T-helper 1 cell (primary cell): ENCODE results near the gene NEDD4.
"Not testable (repeated sequence)": the region's sequence is repeated elsewhere in the genome, so short reads cannot be mapped to it uniquely, and the experiment has no call there.

Experiments
- DNase-seq, 5 donors: peaks; one replicate each; pipeline ENCODE4 v3.0.0-alpha.2; 2012 to 2020

The NEDD4 gene

DNA sequence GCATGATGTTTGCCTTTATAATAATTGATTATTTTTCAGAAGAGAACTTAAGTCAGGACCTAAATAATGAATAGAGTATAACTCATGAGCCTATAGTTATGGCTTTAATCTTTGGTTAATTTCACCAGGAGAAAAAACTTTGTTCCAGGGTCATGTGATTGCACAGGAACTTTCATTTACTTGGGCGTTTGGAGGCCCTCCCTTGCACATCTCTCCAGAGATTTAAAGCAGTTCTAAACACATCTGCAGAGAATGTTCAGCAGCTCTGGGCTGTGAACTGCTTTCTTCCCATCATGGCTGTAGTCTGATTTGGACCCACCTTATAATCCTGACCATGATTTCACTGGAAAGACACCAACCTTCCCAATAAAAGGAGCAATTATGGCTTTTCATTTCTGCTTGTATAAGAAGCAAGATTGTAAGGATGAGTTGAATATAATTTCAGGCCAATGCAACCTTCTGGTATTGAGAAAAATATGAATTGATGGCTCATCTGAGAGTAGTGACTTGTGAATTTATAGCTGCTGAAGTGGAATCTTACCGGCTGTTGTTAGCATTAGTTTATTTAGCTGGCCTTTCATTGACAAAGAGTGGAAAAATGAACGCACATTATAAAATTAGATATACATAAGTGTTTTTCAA, 169.6 kb downstream of the NEDD4 start:
- DNase-seq, result no peak

DNA sequence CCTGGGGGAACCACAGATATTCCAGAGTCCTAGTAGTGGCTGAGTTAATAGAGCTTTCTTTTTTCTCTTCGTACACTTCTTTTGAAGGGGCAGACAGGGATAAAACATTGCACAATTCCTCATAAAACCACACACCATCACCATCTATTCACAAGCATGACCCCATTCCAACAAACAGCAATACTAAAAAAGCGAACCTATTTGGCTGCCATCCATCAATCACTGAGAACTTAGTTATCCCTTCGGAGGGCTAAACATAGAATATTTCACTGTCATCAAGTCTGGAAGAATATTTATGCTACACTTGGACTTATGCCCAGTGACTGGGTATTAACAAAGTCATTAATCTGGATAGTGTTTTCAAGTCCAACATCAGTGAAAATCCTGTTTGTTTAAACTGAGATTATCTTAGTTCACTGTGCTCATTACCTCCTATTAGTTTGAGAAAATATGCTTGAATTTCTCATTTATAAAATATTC, 170.2 kb downstream of the NEDD4 start:
- DNase-seq, result no peak

DNA sequence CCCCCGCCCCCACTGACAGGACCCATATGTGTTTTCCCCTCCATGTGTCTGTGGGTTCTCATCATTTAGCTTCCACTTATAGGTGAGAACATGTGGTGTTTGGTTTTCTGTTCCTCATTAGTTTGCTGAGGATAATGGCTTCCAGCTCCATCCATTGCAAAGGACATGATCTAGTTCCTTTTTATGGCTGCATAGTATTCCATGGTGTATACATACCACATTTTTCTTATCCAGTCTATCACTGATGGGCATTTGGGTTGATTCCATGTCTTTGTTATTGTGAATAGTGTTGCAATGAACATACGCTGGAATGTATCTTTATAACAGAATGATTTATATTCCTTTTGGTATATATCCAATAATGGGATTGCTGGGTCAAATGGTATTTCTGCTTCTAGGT, 171.7 kb downstream of the NEDD4 start:
- DNase-seq, result not testable (repeated sequence)

DNA sequence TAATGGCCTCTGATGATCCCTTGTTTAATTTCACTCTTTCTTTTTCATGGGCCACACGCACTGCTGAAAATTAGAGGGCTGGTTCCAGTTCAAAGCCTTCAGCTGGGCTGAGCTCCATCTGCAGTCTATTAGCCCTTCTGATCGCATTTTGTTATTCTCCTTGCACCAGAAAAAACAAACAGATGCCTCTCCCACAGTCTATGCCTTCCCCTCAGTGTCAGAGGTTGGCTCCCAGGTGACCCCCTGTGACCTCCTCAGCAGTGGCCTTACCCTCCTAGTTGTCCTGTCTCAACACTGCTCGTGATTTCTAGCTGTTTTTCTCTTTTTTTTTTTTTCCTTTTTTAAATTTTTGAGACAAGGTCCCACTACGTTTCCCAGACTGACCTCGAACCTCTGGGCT, 173.4 kb downstream of the NEDD4 start:
- no peak for DNase-seq

DNA sequence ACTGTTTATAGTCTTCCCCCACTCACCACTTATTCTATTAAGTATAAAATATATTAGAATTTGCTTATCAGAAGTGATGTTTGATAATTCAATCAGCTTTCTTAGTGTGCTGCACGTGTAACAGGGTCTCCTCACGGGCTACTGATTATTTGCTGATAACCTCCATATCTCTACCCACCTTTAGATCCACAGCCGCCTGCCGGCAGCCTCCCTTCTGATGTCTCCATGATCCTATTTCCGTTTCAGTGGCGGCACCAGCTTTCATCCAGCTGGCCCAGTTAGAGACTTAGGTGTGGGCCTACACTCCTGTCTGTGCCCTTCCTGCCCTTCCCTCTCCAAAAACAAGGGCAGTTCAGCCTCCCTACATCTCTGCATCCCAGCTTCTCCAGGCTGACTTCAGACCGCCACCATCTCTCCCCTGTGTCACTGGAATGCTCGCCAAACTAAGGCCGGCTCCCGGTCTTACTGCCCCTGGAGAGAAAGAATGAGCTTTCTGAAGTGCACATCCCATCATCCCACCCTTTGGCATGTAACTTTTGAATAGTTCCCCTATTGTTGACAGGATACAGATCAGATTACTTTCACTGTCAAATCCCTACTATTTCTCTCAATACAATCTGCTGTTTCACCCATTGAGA, 173.9 kb downstream of the NEDD4 start:
- DNase-seq, result no peak

DNA sequence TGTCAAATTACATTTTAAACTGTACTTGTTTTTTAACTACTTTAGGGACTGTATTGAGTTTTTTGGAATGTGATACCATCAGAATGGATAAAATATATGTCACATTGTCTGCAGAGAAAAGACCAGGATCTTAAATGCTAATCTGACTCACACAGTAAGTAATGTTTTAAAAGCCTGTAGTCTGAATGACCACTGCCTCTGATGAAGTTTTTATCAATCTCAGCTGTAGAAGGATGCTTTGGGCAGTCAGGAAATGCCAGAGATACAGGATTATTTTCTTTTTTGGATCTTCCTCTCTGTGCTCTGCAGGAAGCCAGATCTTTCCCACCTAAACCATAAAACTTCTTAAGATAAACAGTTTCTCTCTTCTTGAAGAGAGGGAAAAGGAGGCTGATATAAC, 177.4 kb downstream of the NEDD4 start:
- DNase-seq, result no peak

DNA sequence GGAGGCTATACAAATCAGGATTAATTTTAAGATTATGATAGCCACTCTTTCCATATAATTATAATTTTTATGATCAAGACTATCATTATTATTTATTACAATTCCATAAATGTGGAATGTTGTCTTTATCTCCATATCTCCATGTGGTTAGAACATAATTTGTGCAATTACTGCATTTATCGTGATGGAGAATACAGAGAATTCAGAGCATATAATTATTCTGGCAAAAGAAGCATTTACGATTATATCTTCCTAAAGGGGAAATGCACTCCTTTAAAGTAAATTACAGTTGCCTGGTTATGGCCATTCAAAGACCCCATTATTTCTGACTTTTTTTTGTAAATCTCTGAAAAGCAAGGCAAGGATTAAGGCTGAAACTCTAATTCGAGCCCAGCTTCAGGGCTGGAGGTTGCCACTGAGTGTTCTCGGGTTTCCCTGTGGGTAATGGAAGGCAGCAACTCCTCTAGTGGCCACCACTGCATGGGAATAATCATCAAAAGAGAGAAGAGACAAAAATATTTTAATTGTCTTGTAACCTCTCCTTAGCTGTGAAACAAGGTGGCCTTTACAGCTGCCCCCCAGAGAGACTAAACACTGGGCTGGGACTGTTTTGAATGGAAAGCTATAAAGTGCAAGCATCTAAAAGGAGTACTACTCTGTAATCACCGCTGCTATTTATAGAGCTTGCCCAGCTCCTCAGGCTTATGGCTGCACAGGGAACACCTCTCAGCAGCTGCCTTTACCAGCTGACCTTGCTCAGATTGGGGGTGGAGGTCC, 190.6 kb downstream of the NEDD4 start:
- no peak for DNase-seq

DNA sequence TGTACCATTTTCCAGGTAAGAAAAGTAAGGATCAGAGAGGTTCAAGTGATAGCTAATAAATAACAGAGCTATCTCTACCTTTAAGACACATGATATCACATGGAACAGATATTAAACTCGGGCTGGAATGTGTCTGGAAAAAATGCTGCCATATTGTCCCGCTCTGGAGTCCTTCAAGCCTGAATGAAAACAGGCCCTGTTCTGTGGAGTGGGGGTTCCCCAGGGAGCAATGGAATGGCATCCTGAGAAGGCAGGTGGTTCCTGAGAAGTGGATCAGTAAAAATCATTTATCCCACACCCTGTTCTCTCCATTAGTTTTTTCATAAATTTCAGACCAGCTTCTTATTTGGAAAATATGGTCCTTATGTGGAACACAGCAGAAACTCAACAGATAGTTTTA, 193.2 kb downstream of the NEDD4 start:
- DNase-seq, result no peak

DNA sequence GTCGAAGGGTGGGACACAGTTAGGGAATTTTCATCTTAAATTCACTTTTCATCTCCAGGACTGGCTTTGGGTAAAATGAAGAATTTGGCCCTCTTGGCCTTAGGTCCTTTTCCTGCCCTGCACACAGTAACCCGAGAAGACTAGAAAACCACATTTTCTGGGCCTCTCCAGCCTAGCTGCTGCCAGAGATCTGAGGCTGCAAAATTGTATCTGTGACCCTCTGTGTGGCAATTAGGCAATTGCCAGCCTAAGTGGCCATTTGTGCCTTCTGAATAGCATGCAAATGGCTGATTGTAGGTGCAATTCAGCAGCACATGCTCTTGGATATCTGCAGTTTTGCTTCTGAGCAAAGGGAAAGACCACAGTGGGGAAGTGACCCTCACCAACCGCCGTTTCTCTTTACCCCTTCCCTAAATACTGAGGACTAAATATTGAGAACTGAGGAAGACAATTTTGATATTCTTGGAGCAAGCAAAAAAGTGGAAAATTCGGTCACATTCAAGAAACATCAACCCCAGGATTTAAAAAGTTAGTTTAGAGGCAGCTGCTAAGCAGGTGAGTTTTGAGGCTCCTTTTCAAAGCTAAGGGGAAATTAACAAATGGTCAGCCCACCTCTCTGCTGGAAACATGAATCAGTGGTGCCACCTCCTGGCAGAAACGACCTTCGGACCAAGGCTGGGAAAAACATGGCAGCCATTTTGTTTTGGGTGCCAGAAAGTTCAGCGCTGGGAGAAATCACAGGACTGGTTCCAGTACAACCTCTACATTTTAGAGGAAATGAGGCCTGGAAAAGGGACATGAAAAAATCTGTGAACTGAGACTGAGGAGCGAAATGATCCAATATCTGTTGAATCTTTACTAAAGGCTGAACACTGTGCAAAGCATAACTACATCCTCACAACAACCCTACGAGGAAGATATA, 193.9 kb downstream of the NEDD4 start:
- DNase-seq, result no peak

DNA sequence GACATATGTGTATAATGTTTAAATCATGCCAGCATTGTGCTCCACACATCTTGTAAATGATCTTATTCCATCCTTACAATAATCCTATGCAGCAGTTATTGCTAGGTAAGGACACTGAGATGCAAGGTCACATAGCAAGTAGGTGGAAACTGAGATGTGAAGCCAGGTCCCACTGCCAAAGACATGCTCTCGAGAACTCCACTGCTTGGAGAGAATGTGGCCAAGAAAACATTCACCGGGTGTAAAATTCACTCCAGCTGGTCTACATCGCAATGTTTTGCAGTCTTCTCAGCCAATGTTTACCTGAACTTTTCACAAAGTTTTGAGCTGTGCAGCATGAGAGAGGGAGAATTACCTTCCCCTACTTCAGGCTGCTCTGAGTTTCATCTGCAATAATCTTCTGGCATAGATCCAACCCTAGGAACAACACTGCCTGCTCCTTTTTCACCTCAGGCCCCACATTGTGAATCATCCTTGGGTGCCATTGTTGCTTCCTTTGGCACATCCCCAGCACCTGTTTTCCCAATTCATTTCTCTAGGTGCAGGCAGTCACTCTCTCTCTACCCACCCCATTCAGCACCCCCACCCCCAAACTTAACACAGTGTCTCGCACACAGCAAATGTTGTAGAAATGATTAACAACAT, 197.0 kb downstream of the NEDD4 start:
- no peak for DNase-seq

DNA sequence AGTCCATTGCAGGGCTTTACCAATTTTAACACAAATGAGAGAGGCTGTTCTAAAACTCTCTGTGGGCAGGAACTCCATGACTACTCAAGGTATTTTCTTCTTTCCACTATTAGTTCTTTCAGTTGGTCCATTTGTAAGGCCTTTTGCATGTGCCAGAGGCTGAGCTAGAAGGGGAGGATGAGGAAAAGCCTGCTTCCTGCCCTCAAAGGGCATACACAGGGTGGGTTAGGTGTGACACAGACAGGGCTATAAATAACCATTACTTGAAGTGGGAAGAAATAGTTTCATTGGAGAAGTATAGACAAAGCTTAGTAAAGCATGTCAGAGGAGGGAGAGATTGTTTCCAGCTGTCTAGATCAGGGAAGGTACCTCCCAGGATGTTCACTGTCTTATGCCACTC, 198.4 kb downstream of the NEDD4 start:
- no peak for DNase-seq

DNA sequence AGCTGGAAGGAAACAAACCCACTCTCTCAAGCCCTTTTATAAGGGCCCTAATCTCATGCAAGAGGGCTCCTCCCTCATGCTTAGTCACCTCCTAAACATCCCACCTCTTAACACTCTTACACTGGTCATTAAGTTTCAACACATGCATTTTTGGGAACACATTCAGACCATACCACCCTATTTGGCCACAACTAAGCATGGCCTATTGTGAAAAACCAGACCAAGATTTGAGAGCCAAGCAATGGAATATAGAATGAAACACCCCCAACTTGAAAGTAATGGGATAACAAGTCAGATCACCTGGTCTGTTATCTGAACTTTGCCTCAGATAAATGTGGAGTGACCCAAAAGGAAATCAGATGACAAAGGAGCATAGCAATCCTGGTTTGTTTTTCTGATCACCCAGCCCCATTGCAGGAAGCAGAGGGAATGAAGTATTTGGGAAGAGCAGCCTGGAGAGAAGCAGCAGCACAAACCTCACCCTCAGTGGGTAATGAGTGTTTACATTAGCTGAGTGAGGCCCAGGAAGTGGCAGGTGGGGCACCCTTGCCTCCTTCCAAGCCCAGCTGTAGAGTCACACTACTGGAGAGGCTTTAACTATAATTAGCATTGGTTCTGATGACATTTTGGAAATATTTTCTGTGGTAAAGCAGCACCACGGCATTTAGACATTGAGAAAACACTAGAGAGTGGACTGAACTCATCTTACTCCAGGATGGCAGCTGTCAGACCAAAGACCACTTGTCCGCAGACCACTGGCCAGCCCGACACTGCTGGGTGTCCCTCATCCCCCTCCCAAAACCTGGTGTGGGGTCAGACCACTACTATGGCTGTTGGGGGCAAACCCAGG, 201.6 kb downstream of the NEDD4 start:
- no peak for DNase-seq

DNA sequence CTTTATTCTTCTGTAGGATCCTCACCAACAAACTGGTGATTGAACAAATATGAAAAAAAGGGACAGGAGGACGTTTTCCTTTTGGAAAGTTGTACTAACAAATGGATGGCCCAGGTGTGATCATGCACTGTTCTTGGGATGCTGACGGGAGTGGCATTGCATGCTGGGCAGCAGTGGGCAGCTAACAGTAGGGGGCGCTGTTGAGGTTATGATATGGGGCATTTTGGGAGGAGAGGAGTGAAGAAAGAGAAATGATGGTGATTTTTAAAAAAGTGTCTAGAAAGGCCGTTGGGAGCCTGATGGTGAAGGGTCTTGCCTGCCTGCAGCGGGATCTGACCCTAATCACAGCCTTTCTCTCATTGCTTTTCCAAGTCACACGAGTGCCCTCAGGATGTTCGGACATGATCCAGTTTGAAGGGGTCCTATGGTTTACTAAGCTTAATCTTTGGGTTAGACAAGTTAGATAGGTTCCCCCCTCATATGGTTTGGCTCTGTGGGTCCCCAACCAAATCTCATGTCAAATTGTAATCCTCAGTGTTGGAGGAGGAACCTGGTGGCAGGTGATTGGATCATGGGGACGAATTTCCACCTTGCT, 204.2 kb downstream of the NEDD4 start:
- peak in 4 of 5 donors; percentile 22 to 34 (median 28) for DNase-seq

DNA sequence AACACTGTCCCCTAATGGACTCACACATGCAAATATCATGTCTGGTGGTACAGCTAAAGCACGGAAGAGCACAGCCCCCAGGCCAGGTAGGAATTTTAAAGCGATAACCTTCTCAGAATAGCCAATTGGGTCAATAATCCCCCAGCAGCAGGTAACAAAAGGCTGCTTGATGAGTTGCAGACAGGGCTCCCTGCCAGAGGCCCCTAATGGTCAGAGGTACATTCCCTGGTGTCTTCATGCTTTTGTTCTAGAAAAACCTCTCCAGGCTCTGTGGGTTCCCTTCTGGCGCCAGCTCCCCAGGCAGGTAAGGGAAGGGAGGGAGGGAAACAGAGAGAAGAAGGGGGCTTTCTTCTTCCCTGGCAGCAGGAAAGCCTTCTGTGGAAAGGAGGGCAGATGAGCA, 207.1 kb downstream of the NEDD4 start:
- no peak for DNase-seq

DNA sequence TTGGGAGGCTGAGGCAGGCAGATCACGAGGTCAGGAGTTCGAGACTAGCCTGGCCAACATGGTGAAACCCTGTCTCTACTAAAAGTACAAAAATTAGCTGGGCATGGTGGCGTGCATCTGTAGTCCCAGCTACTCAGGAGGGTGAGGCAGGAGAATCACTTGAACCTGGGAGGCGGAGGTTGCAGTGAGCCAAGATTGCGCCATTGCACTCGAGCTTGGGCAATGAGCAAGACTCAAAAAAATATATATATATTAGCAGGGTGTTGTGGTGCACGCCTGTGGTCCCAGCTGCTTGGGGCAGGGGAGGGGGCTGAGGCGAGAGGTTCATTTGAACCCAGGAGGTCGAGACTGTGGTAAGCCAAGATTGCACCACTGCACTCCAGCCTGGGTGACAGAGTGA, 207.8 kb downstream of the NEDD4 start:
- DNase-seq, result not testable (repeated sequence)

DNA sequence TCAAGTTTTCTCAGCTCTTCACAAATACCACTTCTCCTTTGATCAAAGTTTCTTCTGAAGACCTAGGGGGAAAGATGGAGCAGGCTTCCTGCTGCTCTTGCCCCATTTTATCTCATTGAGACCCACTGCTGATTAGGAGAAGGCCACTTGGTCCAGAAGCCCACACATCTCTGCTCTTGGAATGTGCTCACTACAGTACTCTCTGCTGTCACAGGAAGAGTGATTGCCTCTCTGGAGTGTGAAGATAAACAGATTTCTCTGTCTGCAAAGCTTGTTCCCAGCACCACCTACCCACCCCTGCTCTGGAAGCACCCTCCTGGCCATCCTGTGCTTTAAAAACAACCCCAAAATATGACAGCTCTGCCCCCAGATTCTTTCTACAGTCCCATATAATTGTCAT, 209.1 kb downstream of the NEDD4 start:
- DNase-seq, result no peak

DNA sequence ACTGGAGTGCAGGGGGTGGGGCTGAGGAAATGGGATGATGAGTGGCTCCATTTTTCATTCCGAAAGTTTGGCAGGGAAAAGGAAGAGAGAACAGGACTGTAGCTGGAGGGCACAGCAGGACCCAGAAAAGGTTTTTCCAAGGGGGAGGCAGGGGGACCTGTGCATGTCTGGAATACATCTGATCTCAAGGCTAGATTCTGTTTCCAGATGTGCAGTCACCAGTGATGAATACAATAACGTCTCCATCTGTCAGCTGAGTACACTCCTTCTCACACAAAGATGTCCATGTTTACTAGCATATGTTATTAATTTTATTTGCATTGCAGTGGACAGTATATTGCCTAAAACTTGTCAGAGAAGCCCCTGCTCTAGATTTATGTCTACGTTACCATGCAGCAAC, 210.5 kb downstream of the NEDD4 start:
- no peak for DNase-seq

DNA sequence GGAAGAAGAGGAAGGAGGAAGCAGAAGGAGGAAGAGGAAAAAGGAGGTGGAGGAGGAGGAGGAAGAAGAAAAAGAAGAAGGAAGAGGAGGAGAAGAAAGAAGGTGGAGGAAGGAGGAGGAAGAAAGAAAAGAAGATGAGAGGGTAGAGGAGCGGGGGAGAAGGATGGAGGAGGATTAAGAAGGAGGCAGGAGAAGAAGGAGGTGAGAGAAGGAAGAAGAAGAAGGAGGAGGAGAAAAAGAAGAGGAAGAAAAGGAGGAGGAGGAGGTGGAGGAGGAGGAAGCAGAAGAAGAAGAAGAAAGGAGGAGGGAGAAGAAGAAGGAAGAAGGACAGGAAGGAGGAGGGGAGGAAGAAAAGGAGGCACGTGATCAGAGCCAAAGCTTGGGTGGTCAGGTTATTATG, 213.1 kb downstream of the NEDD4 start:
- no peak for DNase-seq

DNA sequence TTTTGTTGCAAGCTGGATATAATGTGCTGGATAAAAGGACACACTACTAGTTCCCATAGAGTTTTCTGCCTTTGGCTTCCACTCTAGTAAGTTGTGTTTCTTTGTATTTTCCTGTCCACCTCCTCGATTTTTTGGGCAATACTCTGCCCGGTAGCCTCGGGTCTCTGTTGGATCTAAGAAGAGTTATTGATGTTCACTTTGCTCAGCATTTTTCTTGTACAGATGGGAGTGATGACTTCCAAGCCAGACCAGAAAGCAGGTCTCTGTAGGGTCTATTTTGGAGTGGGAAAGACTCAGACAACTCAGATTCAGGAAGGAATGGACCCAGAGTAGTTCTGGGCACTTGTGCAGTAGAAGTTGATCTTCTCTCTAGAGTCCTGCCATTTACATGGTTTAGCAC, 214.5 kb downstream of the NEDD4 start:
- DNase-seq, result no peak
